GM13977 (cell line): Measurements from ENCODE around the gene DACT2.

Experiments used
- DNase-seq: peaks from one replicate; pipeline ENCODE4 v3.0.0; 2012; ENCODE audit warnings: low spot score
- CTCF ChIP-seq: IDR thresholded peaks from 2 replicates; pipeline ENCODE4 v1.5.1; 2012; ENCODE audit warnings: mild to moderate bottlenecking, control low read depth; ENCODE audit not compliant: insufficient read depth; ENCODE audit errors: extremely low read depth, missing control alignments
- in situ Hi-C: fragments of 300-500 bp; cut with MboI; formaldehyde crosslinking; loops from one replicate; pipeline ENCODE4 v1.12.0; 2022; ENCODE audit warnings: low sequenced_read_pairs, low pct_unique_long_range_greater_than_20kb, mixed read lengths, inconsistent platforms; ENCODE audit not compliant: unreplicated experiment

DACT2 gene

GRCh38 chr6:168279403-168279935, 40.1 kb downstream of the DACT2 start:
- in situ Hi-C loops = no loop called here
- DNase-seq = no peak
- TF ChIP-seq CTCF = no peak

GRCh38 chr6:168278904-168279303, 40.7 kb downstream of the DACT2 start:
- TF ChIP-seq CTCF = no peak
- in situ Hi-C loops = no loop called here
- DNase-seq = no peak

- in situ Hi-C loops = no loop called here
- no peak for TF ChIP-seq CTCF
- no peak for DNase-seq
Observed at GRCh38 chr6:168277274-168277669, 42.3 kb downstream of the DACT2 start.

GRCh38 chr6:168276576-168277273, 42.9 kb downstream of the DACT2 start:
- TF ChIP-seq CTCF = no peak
- no peak for DNase-seq
- in situ Hi-C loops = no loop called here

GRCh38 chr6:168275168-168275567, 44.4 kb downstream of the DACT2 start:
- in situ Hi-C loops = no loop called here
- no peak for TF ChIP-seq CTCF
- DNase-seq = no peak

- in situ Hi-C loops = no loop called here
- no peak for TF ChIP-seq CTCF
- no peak for DNase-seq
Observed at GRCh38 chr6:168274037-168274952, 45.3 kb downstream of the DACT2 start.
